HUES6 (cell line): ENCODE measurements around the gene TPBG.

ENCODE experiments used
- H3K27ac ChIP-seq: 2 replicates; pipeline ENCODE4 v1.7.0; 2013; ENCODE audit warnings: low read depth, mild to moderate bottlenecking, low read length, inconsistent platforms
- H3K27me3 ChIP-seq: 2 replicates; pipeline ENCODE4 v1.6.1; 2013; ENCODE audit warnings: low read length; ENCODE audit not compliant: control insufficient read depth, insufficient read depth
- H3K36me3 ChIP-seq: 2 replicates; pipeline ENCODE4 v1.6.1; 2013; ENCODE audit warnings: low read length; ENCODE audit not compliant: control insufficient read depth, insufficient read depth
- H3K4me1 ChIP-seq: 2 replicates; pipeline ENCODE4 v1.6.1; 2013; ENCODE audit warnings: low read length; ENCODE audit not compliant: control insufficient read depth, insufficient read depth
- H3K4me3 ChIP-seq: 2 replicates; pipeline ENCODE4 v1.5.1; 2013; ENCODE audit warnings: low read depth, low read length
- H3K9ac ChIP-seq: one replicate; pipeline ENCODE4 v1.6.1; 2013; ENCODE audit warnings: mild to moderate bottlenecking, low read length
- H3K9me3 ChIP-seq: 2 replicates; pipeline ENCODE4 v1.6.1; 2013; ENCODE audit warnings: low read depth, low read length; ENCODE audit not compliant: control insufficient read depth, insufficient read depth

The TPBG gene

DNA sequence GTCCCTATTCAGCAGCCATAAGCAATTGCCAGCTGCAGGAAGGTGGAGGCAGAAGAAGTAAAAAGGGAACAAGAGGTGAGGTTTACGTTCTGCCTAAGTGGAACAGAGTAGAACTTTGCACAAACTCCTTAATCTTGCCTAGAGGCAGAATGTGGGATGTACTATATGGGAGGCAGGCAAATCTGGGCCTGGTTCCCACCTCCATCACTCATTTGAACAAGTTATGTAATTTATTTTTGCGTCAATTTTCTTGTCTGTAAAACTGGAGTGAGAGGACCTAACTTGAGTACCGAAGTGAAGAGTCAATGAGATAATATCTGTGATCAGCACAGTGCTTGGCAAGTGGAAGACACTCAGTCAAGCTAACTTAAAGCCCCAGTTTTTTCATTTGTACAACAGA, 2.0 kb upstream of the TPBG start:
- H3K27me3 ChIP-seq: peaks cover 5% of the 10 kb centered on the region; the same call in 1 of the 2 replicates
- H3K4me3 ChIP-seq: no peak overlapping the region
- peaks cover 21% of the 10 kb centered on the region for H3K4me1 ChIP-seq
- H3K9me3 ChIP-seq: no peaks in the 10 kb centered on the region
- H3K36me3 ChIP-seq: peaks cover 4% of the 10 kb centered on the region
- H3K27ac ChIP-seq: no peak overlapping the region
- H3K9ac ChIP-seq: no peak overlapping the region

DNA sequence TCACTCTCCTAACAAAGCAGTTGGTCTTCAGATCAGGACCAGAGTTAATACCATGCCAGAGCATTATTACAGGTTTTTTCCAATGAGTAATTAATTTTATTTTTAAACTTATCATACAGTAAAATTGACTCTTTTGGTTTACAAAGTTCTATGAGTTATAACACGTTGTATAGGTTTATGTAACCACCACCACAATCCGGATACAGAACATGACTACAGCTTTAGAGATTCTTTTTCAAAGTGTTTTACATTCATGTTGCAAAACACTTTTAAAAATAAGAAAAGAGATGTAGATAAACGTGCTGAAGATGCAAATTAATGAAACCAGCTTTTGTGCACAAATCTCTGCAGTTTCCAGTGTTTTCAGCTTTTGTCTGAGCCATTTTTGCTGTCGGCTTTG, 1.5 kb upstream of the TPBG start:
- H3K36me3 ChIP-seq: peaks cover 4% of the 10 kb centered on the region
- H3K9me3 ChIP-seq: no peaks in the 10 kb centered on the region
- no peak overlapping the region for H3K4me3 ChIP-seq
- no peak overlapping the region for H3K27ac ChIP-seq
- peaks cover 21% of the 10 kb centered on the region for H3K4me1 ChIP-seq
- H3K27me3 ChIP-seq: peaks cover 5% of the 10 kb centered on the region; the same call in 1 of the 2 replicates
- no peak overlapping the region for H3K9ac ChIP-seq

DNA sequence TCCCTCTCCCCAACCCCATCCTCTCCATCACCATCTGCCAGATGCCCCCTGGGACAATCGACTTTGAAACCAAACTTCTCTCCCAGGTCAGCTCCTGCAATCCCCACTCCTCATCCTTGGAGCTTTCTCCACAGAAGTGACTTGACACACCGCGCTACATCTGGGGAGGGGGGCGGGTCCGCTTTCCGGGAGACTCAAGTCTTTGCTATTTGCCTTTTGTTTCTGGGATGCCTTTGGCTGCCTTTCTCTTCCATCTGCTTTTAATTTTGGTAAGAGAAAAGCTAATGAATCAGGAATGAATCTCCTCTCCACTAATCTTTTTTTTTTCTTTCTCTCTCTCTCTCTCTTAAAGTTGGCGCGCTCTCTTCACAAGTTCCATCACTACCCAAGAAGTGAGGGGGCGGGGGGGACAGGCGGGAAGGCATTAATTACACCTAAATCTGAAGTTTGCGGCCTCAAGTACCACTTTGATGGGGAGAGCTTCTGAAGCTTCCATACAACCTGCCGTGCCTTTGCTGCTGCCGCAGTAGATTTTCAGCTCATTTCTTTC, 664 bp upstream of the TPBG start:
- Histone ChIP-seq H3K4me1 (peaks cover 21% of the 10 kb centered on the region), H3K9ac (peak overlapping the region; percentile 95), H3K4me3 (peak overlapping the region; percentile 72), H3K27me3 (peaks cover 5% of the 10 kb centered on the region; the same call in 1 of the 2 replicates), H3K9me3 (no peaks in the 10 kb centered on the region), H3K36me3 (peaks cover 4% of the 10 kb centered on the region), H3K27ac (no peak overlapping the region)

GRCh38 chr6:82364087-82365015, 734 bp downstream of the TPBG start:
- H3K4me1 ChIP-seq: peaks cover 21% of the 10 kb centered on the region
- no peaks in the 10 kb centered on the region for H3K9me3 ChIP-seq
- H3K36me3 ChIP-seq: peaks cover 4% of the 10 kb centered on the region
- H3K27ac ChIP-seq: peak overlapping the region; percentile 80; the same call in 1 of the 2 replicates
- peak overlapping the region; percentile 95 for H3K9ac ChIP-seq
- peak overlapping the region; percentile 72 for H3K4me3 ChIP-seq
- H3K27me3 ChIP-seq: peaks cover 5% of the 10 kb centered on the region; the same call in 1 of the 2 replicates

DNA sequence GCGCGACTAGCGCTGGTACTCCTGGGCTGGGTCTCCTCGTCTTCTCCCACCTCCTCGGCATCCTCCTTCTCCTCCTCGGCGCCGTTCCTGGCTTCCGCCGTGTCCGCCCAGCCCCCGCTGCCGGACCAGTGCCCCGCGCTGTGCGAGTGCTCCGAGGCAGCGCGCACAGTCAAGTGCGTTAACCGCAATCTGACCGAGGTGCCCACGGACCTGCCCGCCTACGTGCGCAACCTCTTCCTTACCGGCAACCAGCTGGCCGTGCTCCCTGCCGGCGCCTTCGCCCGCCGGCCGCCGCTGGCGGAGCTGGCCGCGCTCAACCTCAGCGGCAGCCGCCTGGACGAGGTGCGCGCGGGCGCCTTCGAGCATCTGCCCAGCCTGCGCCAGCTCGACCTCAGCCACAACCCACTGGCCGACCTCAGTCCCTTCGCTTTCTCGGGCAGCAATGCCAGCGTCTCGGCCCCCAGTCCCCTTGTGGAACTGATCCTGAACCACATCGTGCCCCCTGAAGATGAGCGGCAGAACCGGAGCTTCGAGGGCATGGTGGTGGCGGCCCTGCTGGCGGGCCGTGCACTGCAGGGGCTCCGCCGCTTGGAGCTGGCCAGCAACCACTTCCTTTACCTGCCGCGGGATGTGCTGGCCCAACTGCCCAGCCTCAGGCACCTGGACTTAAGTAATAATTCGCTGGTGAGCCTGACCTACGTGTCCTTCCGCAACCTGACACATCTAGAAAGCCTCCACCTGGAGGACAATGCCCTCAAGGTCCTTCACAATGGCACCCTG, 1.6 kb downstream of the TPBG start:
- peak overlapping the region; percentile 72 for H3K4me3 ChIP-seq
- no peaks in the 10 kb centered on the region for H3K9me3 ChIP-seq
- H3K27ac ChIP-seq: peak overlapping the region; percentile 80; the same call in 1 of the 2 replicates
- H3K4me1 ChIP-seq: peaks cover 21% of the 10 kb centered on the region
- H3K27me3 ChIP-seq: peaks cover 5% of the 10 kb centered on the region; the same call in 1 of the 2 replicates
- H3K9ac ChIP-seq: peak overlapping the region; percentile 95
- peaks cover 4% of the 10 kb centered on the region for H3K36me3 ChIP-seq

DNA sequence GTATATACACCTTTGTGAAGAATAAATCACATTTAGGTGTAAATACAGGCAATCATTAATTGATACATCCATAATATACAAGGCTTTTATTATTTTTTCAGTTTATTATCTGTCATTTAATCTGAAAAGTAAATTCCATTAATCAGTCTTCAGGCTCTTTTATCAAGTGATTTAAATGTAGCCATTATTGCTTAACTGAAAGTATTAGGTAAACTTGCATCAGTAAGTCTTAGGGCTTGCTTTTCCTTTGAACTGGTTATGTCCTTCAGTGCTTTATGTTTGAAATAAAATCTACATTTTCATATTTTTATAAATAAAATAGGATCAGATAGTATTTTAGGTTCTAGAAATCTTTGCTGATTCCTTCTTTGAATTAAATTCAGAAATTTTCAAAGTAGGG, 4.1 kb downstream of the TPBG start:
- H3K9ac ChIP-seq: no peak overlapping the region
- H3K27ac ChIP-seq: no peak overlapping the region

DNA sequence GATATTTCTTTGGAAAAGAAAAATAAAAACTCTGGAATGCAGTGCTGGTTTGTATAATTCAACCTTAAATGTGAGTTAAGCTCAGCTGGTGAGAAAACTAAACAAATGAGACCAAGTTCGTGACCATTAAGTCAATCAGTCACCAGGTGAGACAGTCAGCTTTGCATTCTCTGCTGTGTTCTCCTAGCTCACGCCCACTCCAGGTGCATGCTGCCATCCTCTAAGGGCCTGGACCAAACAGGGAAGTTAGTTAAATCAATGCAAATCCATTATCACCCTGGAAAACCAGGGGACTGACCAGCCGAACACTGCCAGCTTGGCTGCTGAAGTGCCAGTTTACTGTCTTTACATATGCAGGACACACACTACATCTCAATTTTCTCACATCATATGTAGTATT, 7.2 kb downstream of the TPBG start:
- Histone ChIP-seq H3K36me3 (peaks cover 2% of the 10 kb centered on the region), H3K9me3 (peaks cover 9% of the 10 kb centered on the region), H3K4me3 (no peak overlapping the region), H3K4me1 (peaks cover 8% of the 10 kb centered on the region), H3K27me3 (no peaks in the 10 kb centered on the region), H3K9ac (no peak overlapping the region), H3K27ac (no peak overlapping the region)

More for the DNA sequence above, 4.1 kb downstream of the TPBG start:
- no peaks in the 10 kb centered on the region for H3K9me3 ChIP-seq
- H3K36me3 ChIP-seq: peaks cover 4% of the 10 kb centered on the region
- H3K4me3 ChIP-seq: no peak overlapping the region
- H3K27me3 ChIP-seq: no peaks in the 10 kb centered on the region
- H3K4me1 ChIP-seq: peaks cover 15% of the 10 kb centered on the region

- no peak overlapping the region for H3K27ac ChIP-seq
- no peak overlapping the region for H3K9ac ChIP-seq
- no peaks in the 10 kb centered on the region for H3K27me3 ChIP-seq
- no peaks in the 10 kb centered on the region for H3K4me1 ChIP-seq
- H3K9me3 ChIP-seq: peaks cover 18% of the 10 kb centered on the region
- H3K4me3 ChIP-seq: no peak overlapping the region
- no peaks in the 10 kb centered on the region for H3K36me3 ChIP-seq
These were observed 8.4 kb downstream of the TPBG start for GRCh38 chr6:82371799-82372546.

DNA sequence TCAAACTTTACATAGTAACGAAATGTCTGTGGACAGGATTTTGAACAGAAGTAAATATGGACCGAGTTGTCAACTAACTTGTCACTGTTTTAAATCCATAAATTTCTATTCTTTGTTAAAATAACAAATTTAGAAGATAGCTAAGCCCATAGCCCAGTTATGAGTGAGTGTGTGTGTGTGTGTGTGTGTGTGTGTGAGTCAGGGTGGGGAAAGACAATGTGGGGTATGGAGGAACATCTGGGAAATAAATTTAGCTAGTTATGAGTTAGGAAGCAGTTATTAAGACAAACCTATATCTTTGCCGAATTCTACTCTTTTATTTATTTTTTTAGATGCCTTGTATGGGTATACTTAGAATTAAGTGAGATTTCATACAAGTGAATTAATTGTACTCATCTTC, 9.0 kb downstream of the TPBG start:
- Histone ChIP-seq H3K9me3 (peaks cover 18% of the 10 kb centered on the region), H3K27me3 (no peaks in the 10 kb centered on the region), H3K27ac (no peak overlapping the region), H3K36me3 (no peaks in the 10 kb centered on the region), H3K4me3 (no peak overlapping the region), H3K4me1 (no peaks in the 10 kb centered on the region), H3K9ac (no peak overlapping the region)

- Histone ChIP-seq H3K4me1 (no peaks in the 10 kb centered on the region), H3K9ac (no peak overlapping the region), H3K4me3 (no peak overlapping the region), H3K27ac (no peak overlapping the region), H3K9me3 (peaks cover 18% of the 10 kb centered on the region), H3K27me3 (no peaks in the 10 kb centered on the region), H3K36me3 (no peaks in the 10 kb centered on the region)
These were observed 10.9 kb downstream of the TPBG start for GRCh38 chr6:82374516-82374915.
